OCI-LY7 (cell line): ENCODE results near the gene BTBD18.

Experiments
- CTCF ChIP-seq: fragments of 200-600 bp; sonication (generic); conservative IDR thresholded peaks from 2 replicates; pipeline ENCODE4 v1.5.1; 2014; ENCODE audit warnings: mild to moderate bottlenecking, antibody characterized with exemption, low read length, moderate library complexity, mixed read lengths
- EZH2phosphoT487 ChIP-seq: fragments of 200-600 bp; sonication (generic); IDR thresholded peaks from 2 replicates; pipeline ENCODE4 v1.6.1; 2018; ENCODE audit warnings: low read depth, borderline replicate concordance, mild to moderate bottlenecking, mixed run types, antibody characterized with exemption, low read length, moderate library complexity, mixed read lengths

- TF ChIP-seq CTCF (no peak), EZH2phosphoT487 (no peak)
Measured at GRCh38 chr11:57761301-57762234, 9.9 kb upstream of the BTBD18 start, which contains the start of gene CTNND1.
